B cell (primary cell): ENCODE measurements around the gene KCND3. TPM values are rescaled to one million over a fixed set of nuclear protein-coding genes. Genes with fewer than 3 reads are reported as not detected.

Source experiments
- ATAC-seq: fragments of 200-7000 bp; cut with Tn5 transposase; one replicate; pipeline ENCODE4 v1.10.0; 2021; ENCODE audit warnings: low read depth, mild to moderate bottlenecking, moderate number of reproducible peaks, moderate library complexity
- CTCF ChIA-PET: fragments of 350-600 bp; sonication (Branson Sonifier 250); formaldehyde crosslinking; loops from one replicate; lab custom pipeline; 2021; ENCODE audit warnings: antibody characterized with exemption, inconsistent platforms; lab: Charles Lee
- POLR2A ChIA-PET: fragments of 350-600 bp; sonication (Branson Sonifier 250); formaldehyde crosslinking; loops from one replicate; lab custom pipeline; 2021; ENCODE audit warnings: antibody characterized with exemption; lab: Charles Lee
- DNase-seq: peaks from one replicate; pipeline ENCODE4 v3.0.0; 2013
- H2AFZ ChIP-seq: 2 replicates; pipeline ENCODE4 v1.6.1; 2012; ENCODE audit warnings: mild to moderate bottlenecking, low read depth, low read length; ENCODE audit not compliant: insufficient read depth, poor library complexity, severe bottlenecking
- H3K27ac ChIP-seq, 2 donors: 1 replicate in 1 of 2; 2 replicates in 1 of 2; pipeline ENCODE4 v1.5.1; 2012 to 2013; ENCODE audit warnings: low read length in 2 of 2, mild to moderate bottlenecking in 2 of 2, moderate library complexity in 1 of 2
- H3K27me3 ChIP-seq, 4 experiments: fragments of 200-600 bp in 1 of 4; sonication (generic) in 1 of 4; replicated peaks in 1 of 4; 1 replicate in 2 of 4; 2 replicates in 2 of 4; pipeline versions ENCODE4 v1.6.1 to v1.7.0; 2013 to 2016; ENCODE audit warnings: low read length in 3 of 4, mild to moderate bottlenecking in 2 of 4, mixed read lengths in 1 of 4, moderate library complexity in 1 of 4; ENCODE audit not compliant: insufficient read depth in 4 of 4, control insufficient read depth in 3 of 4; ENCODE audit errors: control extremely low read depth in 1 of 4
- H3K36me3 ChIP-seq, 2 experiments: replicated peaks in 1 of 2; 1 replicate in 1 of 2; 2 replicates in 1 of 2; pipeline versions ENCODE4 v1.6.1 to v1.7.1; 2013; ENCODE audit warnings: low read length in 1 of 2; ENCODE audit not compliant: insufficient read depth in 2 of 2, control insufficient read depth in 1 of 2; ENCODE audit errors: control extremely low read depth in 1 of 2, extremely low read depth in 1 of 2
- H3K4me1 ChIP-seq, 2 donors: fragments of 200-600 bp in 1 of 2; sonication (generic) in 1 of 2; 1 replicate in 1 of 2; 2 replicates in 1 of 2; pipeline versions ENCODE4 v1.5.1 to v1.6.1; 2013 to 2017; ENCODE audit warnings: low read length in 2 of 2; ENCODE audit not compliant: control insufficient read depth in 2 of 2, insufficient read depth in 2 of 2
- H3K4me2 ChIP-seq: replicated peaks from 2 replicates; pipeline ENCODE3; 2012; ENCODE audit warnings: mild to moderate bottlenecking, low read depth, low read length; ENCODE audit not compliant: poor library complexity, severe bottlenecking
- H3K4me3 ChIP-seq, 5 experiments: fragments of 200-600 bp in 1 of 5; sonication (generic) in 1 of 5; 1 replicate in 3 of 5; 2 replicates in 2 of 5; pipeline versions ENCODE4 v1.5.1 to v1.7.0; 2011 to 2016; ENCODE audit warnings: low read length in 4 of 5, mild to moderate bottlenecking in 4 of 5, low read depth in 2 of 5, control low read depth in 1 of 5, moderate library complexity in 1 of 5; ENCODE audit not compliant: insufficient read depth in 1 of 5; ENCODE audit errors: control extremely low read depth in 1 of 5, extremely low read depth in 1 of 5
- H3K79me2 ChIP-seq: fragments of 200-600 bp; sonication (generic); one replicate; pipeline ENCODE4 v1.6.0; 2016; ENCODE audit warnings: low read length; ENCODE audit not compliant: control insufficient read depth, insufficient read depth
- H3K9ac ChIP-seq: fragments of 200-600 bp; sonication (generic); 2 replicates; pipeline ENCODE4 v1.6.1; 2017; ENCODE audit warnings: mild to moderate bottlenecking, low read length, moderate library complexity
- H3K9me3 ChIP-seq, 3 donors: one replicate each; pipeline versions ENCODE4 v1.6.1 to v1.7.1; 2013; ENCODE audit warnings: low read length in 2 of 3; ENCODE audit not compliant: control insufficient read depth in 2 of 3, insufficient read depth in 1 of 3; ENCODE audit errors: control extremely low read depth in 1 of 3
- H4K20me1 ChIP-seq: 2 replicates; pipeline ENCODE4 v1.6.0; 2012; ENCODE audit warnings: mild to moderate bottlenecking, low read length; ENCODE audit not compliant: insufficient read depth, control insufficient read depth, poor library complexity, severe bottlenecking
- H3K27ac Mint-ChIP-seq: one replicate; pipeline ENCODE4 v1.8.0; 2021; ENCODE audit warnings: mixed read lengths
- H3K27me3 Mint-ChIP-seq: one replicate; pipeline ENCODE4 v1.8.0; 2021; ENCODE audit warnings: mixed read lengths
- H3K4me1 Mint-ChIP-seq: one replicate; pipeline ENCODE4 v1.8.0; 2021; ENCODE audit warnings: mixed read lengths
- H3K4me3 Mint-ChIP-seq: one replicate; pipeline ENCODE4 v1.8.0; 2021; ENCODE audit warnings: mixed read lengths
- H3K9me3 Mint-ChIP-seq: one replicate; pipeline ENCODE4 v1.8.0; 2022; ENCODE audit warnings: mixed read lengths; ENCODE audit not compliant: insufficient read depth
- EZH2 ChIP-seq: IDR thresholded peaks from 2 replicates; pipeline ENCODE4 v1.6.1; 2012; ENCODE audit warnings: borderline replicate concordance, low read depth, mild to moderate bottlenecking, moderate library complexity, low read length; ENCODE audit not compliant: insufficient read depth, poor library complexity, severe bottlenecking
- WGBS: methylation state at CpG from one replicate; pipeline ENCODE4 v1.1.5; 2013; ENCODE audit warnings: missing lambda C conversion rate; ENCODE audit not compliant: insufficient coverage; 5-methylcytosine and 5-hydroxymethylcytosine counted together
- intact Hi-C: fragments of 100-400 bp; cut with micrococcal nuclease; formaldehyde crosslinking; loops from one replicate; pipeline ENCODE4 v1.10.0; 2022
- polyA plus RNA-seq: library from polyadenylated mRNA; depleted of rRNA; stranded (reverse); fragments of >200 nt; gene quantifications from 2 replicates; pipeline ENCODE4 v1.2.3, GENCODE V29; 2012
- total RNA-seq, 2 donors: library from RNA; stranded (reverse); fragments of 120-200 nt in 1 of 2; gene quantifications; 1 replicate in 1 of 2; 2 replicates in 1 of 2; pipeline versions ENCODE4 v1.2.3 to v1.2.4, GENCODE V29; 2013 to 2022
- TF ChIP-seq, protein P1 (sequence below): fragments of 200-600 bp; IDR thresholded peaks from one replicate; pipeline ENCODE4 v1.8.0; 2022; ENCODE audit warnings: antibody characterized with exemption, mild to moderate bottlenecking

The KCND3 gene
- total and polyA plus RNA-seq, 2 donors (not counting 1 experiment from before 2014, with no cell fraction given) = 0.07 TPM; not detected in 1

DNA sequence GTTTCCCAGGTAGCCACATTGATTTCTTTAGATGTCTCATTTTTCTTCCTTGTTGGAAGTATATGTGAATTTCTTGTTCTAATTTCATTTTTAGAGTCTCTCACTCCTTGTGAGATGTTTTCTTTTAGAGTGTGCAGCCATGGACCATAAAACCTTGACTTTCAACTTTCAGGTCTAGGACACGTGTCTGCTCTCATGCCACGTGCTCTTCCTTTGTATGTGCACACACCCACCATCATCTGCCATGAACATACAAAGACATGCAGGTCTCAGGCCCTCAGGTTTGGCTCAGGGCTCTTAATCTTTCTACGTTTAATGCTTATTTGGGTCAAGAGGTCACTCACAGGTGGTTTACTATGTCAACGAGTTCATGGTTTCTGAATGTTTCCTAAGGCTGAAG, 163.2 kb downstream of the KCND3 start:
- H3K4me3 Mint-ChIP-seq = no peak overlapping the region
- CTCF ChIA-PET = no interaction called here
- H3K79me2 ChIP-seq = no peaks in the 10 kb centered on the region

DNA sequence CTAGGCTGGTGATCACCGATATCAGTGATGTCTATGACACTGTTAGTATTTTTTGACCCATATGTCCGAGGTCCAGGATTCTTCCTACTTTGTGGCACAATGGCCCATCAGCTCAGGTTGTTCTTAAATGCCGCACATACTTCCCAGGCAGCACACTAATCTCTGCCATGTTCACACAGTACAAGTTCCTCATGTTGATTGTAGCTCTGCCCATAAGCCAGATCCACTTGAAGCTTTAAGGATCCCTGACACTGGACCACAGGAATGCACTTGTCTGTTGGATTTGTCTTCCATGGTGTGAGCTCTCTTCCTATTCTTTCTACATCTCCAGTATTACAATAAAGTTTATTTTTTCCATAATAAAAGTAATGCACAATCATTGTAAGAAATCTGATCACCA, 164.3 kb downstream of the KCND3 start:
- Mint-ChIP-seq H3K9me3 (no peaks in the 10 kb centered on the region), H3K4me1 (no peaks in the 10 kb centered on the region), H3K4me3 (no peak overlapping the region), H3K27me3 (peaks cover 57% of the 10 kb centered on the region), H3K27ac (no peak overlapping the region)
- Histone ChIP-seq H4K20me1 (no peaks in the 10 kb centered on the region), H3K4me1 (no peaks in the 10 kb centered on the region), H3K9ac (no peak overlapping the region), H3K36me3 (no peaks in the 10 kb centered on the region), H3K27ac (no peak overlapping the region), H3K4me3 (no peak overlapping the region), H3K27me3 (peaks cover 0 to 15% (median 2%) of the 10 kb centered on the region in 4 experiments), H3K4me2 (no peak overlapping the region), H2AFZ (no peak overlapping the region), H3K9me3 (peaks cover 0 to 5% (median 5%) of the 10 kb centered on the region in 3 donors), H3K79me2 (no peaks in the 10 kb centered on the region)
- intact Hi-C loops = no loop called here
- TF ChIP-seq, protein P1, sequence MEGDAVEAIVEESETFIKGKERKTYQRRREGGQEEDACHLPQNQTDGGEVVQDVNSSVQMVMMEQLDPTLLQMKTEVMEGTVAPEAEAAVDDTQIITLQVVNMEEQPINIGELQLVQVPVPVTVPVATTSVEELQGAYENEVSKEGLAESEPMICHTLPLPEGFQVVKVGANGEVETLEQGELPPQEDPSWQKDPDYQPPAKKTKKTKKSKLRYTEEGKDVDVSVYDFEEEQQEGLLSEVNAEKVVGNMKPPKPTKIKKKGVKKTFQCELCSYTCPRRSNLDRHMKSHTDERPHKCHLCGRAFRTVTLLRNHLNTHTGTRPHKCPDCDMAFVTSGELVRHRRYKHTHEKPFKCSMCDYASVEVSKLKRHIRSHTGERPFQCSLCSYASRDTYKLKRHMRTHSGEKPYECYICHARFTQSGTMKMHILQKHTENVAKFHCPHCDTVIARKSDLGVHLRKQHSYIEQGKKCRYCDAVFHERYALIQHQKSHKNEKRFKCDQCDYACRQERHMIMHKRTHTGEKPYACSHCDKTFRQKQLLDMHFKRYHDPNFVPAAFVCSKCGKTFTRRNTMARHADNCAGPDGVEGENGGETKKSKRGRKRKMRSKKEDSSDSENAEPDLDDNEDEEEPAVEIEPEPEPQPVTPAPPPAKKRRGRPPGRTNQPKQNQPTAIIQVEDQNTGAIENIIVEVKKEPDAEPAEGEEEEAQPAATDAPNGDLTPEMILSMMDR = no peak
- TF ChIP-seq EZH2 = no peak
- no peak for ATAC-seq
- CTCF ChIA-PET = no interaction called here
- DNase-seq = no peak
- 88% methylated on average over 3 of the region's 3 CpGs for WGBS
- POLR2A ChIA-PET = no interaction called here

More for the DNA sequence above, 163.2 kb downstream of the KCND3 start:
- Mint-ChIP-seq H3K27ac (no peak overlapping the region), H3K9me3 (no peaks in the 10 kb centered on the region), H3K27me3 (peaks cover 61% of the 10 kb centered on the region), H3K4me1 (no peaks in the 10 kb centered on the region)
- Histone ChIP-seq H3K9ac (no peak overlapping the region), H3K4me2 (no peak overlapping the region), H2AFZ (no peak overlapping the region), H3K4me1 (no peaks in the 10 kb centered on the region), H3K36me3 (no peaks in the 10 kb centered on the region), H3K4me3 (no peak overlapping the region), H4K20me1 (no peaks in the 10 kb centered on the region), H3K27ac (no peak overlapping the region), H3K27me3 (peaks cover 0 to 20% (median 2%) of the 10 kb centered on the region in 4 experiments), H3K9me3 (peaks cover 0 to 5% (median 5%) of the 10 kb centered on the region in 3 donors)
- DNase-seq (no peak), ATAC-seq (no peak)
- WGBS = 74% methylated on average over 3 of the region's 4 CpGs
- intact Hi-C loops = no loop called here
- POLR2A ChIA-PET = interaction anchor here (0.6 kb wide), 1 partner anchor 234 kb away, joined by 8 read pairs; no protein-coding TSS in a partner anchor
- TF ChIP-seq, protein P1 = no peak
- no peak for TF ChIP-seq EZH2
